Esophagus muscularis mucosa (tissue), 4 donors: Measurements from ENCODE around the gene PLXDC1. TPM values are rescaled to one million over a fixed set of nuclear protein-coding genes. Genes with fewer than 3 reads are reported as not detected.
"Not testable (repeated sequence)": the region's sequence is repeated elsewhere in the genome, so short reads cannot be mapped to it uniquely, and the experiment has no call there.

Experiments
- DNase-seq: peaks from one replicate; pipeline ENCODE4 v3.0.0-alpha.2; 2017; ENCODE audit errors: extremely low spot score
- H3K27ac ChIP-seq, 4 donors: fragments of 200-600 bp; sonication (generic); replicated peaks in 1 of 4; 1 replicate in 3 of 4; 2 replicates in 1 of 4; pipeline ENCODE4 v1.5.1; 2016 to 2019; ENCODE audit warnings: mild to moderate bottlenecking in 1 of 4
- H3K27me3 ChIP-seq, 4 donors: fragments of 200-600 bp; sonication (generic); one replicate each; pipeline versions ENCODE4 v1.5.1 to v1.6.0; 2016 to 2019
- H3K36me3 ChIP-seq, 4 donors: fragments of 200-600 bp; sonication (generic); one replicate each; pipeline ENCODE4 v1.5.1; 2016 to 2019
- H3K4me1 ChIP-seq, 4 donors: fragments of 200-600 bp; sonication (generic); one replicate each; pipeline ENCODE4 v1.5.1; 2016 to 2019
- H3K4me3 ChIP-seq, 4 donors: fragments of 200-600 bp; sonication (generic); 1 replicate in 2 of 4; 2 replicates in 2 of 4; pipeline ENCODE4 v1.5.1; 2016 to 2019; ENCODE audit warnings: mild to moderate bottlenecking in 4 of 4, moderate library complexity in 1 of 4
- H3K9me3 ChIP-seq, 4 donors: fragments of 200-600 bp; sonication (generic); 1 replicate in 3 of 4; 2 replicates in 1 of 4; pipeline ENCODE4 v1.5.1; 2016 to 2019
- CTCF ChIP-seq, 3 experiments: fragments of 200-600 bp in 2 of 3; fragments of 450-650 bp in 1 of 3; sonication (generic) in 2 of 3; IDR thresholded peaks; one replicate each; pipeline ENCODE4 v1.5.1; 2017 to 2019; ENCODE audit warnings: antibody characterized with exemption in 3 of 3, mild to moderate bottlenecking in 2 of 3, moderate library complexity in 1 of 3
- EP300 ChIP-seq: sonication (generic); formaldehyde crosslinking; IDR thresholded peaks from one replicate; pipeline ENCODE4 v1.6.1; 2017; ENCODE audit warnings: antibody characterized with exemption
- POLR2A ChIP-seq: fragments of 450-650 bp; IDR thresholded peaks from one replicate; pipeline ENCODE4 v1.6.1; 2017; ENCODE audit warnings: antibody characterized with exemption, moderate library complexity, mild to moderate bottlenecking, low read depth
- POLR2AphosphoS5 ChIP-seq, 2 donors: sonication (generic); formaldehyde crosslinking; IDR thresholded peaks; one replicate each; pipeline ENCODE4 v1.6.1; 2017; ENCODE audit warnings: antibody characterized with exemption in 2 of 2
- WGBS: methylation state at CpG from one replicate; pipeline ENCODE4 v1.1.5; 2018; 5-methylcytosine and 5-hydroxymethylcytosine counted together
- intact Hi-C: fragments of 100-400 bp; cut with DNase I; formaldehyde crosslinking; loops from one replicate; pipeline ENCODE4 v1.15.1; 2023
- total RNA-seq, 4 donors: library from RNA; depleted of rRNA; stranded (reverse); fragments of >200 nt; gene quantifications; one replicate each; pipeline versions ENCODE4 v1.1.0 to v1.2.1, GENCODE V29; 2016

The PLXDC1 gene
- total RNA-seq, 4 donors from 2014 or later = 7.5 to 17.0 (median 11.0) TPM

- Histone ChIP-seq H3K4me1 (peaks cover 5 to 23% (median 15%) of the 10 kb centered on the region in 4 donors), H3K27me3 (peaks cover 0 to 8% (median 0%) of the 10 kb centered on the region in 4 donors), H3K9me3 (no peaks in the 10 kb centered on the region), H3K4me3 (no peak overlapping the region), H3K36me3 (peaks cover 3 to 18% (median 8%) of the 10 kb centered on the region in 4 donors), H3K27ac (no peak overlapping the region)
- no peak for DNase-seq
- intact Hi-C loops = no loop called here
- TF ChIP-seq EP300 (no peak), POLR2AphosphoS5 (IDR thresholded peaks at IDR 0.05) (no peak), POLR2A (no peak), CTCF (IDR thresholded peaks at IDR 0.05) (no peak)
- WGBS = 90% methylated on average over 5 of the region's 5 CpGs
These were observed 20.5 kb upstream of the PLXDC1 start for GRCh38 chr17:39171933-39172332.

GRCh38 chr17:39170558-39170957, 19.1 kb upstream of the PLXDC1 start:
- no peak for DNase-seq
- Histone ChIP-seq H3K36me3 (peaks cover 0 to 4% (median 0%) of the 10 kb centered on the region in 4 donors), H3K4me1 (peaks cover 13 to 31% (median 28%) of the 10 kb centered on the region in 4 donors), H3K27me3 (peaks cover 0 to 8% (median 0%) of the 10 kb centered on the region in 4 donors), H3K4me3 (no peak overlapping the region), H3K9me3 (no peaks in the 10 kb centered on the region), H3K27ac (no peak overlapping the region)
- no peak for TF ChIP-seq POLR2A
- 76% methylated on average over 6 of the region's 6 CpGs for WGBS
- intact Hi-C loops = no loop called here

- Histone ChIP-seq H3K4me3 (no peak overlapping the region), H3K36me3 (no peaks in the 10 kb centered on the region), H3K27ac (no peak overlapping the region), H3K4me1 (peaks cover 18 to 31% (median 30%) of the 10 kb centered on the region in 4 donors), H3K27me3 (peaks cover 0 to 8% (median 0%) of the 10 kb centered on the region in 4 donors), H3K9me3 (no peaks in the 10 kb centered on the region)
- no peak for TF ChIP-seq POLR2A
- TF ChIP-seq POLR2AphosphoS5 (IDR thresholded peaks at IDR 0.05) = no peak
- no peak for TF ChIP-seq EP300
- TF ChIP-seq CTCF (IDR thresholded peaks at IDR 0.05) = no peak
- DNase-seq = no peak
- 65% methylated on average over 4 of the region's 4 CpGs for WGBS
- intact Hi-C loops = no loop called here
These were observed 18.7 kb upstream of the PLXDC1 start for GRCh38 chr17:39170109-39170508.

- intact Hi-C loops = no loop called here
- Histone ChIP-seq H3K36me3 (no peaks in the 10 kb centered on the region), H3K4me1 (peaks cover 19 to 31% (median 29%) of the 10 kb centered on the region in 4 donors), H3K27ac (no peak overlapping the region), H3K4me3 (no peak overlapping the region), H3K9me3 (no peaks in the 10 kb centered on the region), H3K27me3 (peaks cover 0 to 8% (median 0%) of the 10 kb centered on the region in 4 donors)
- TF ChIP-seq CTCF (IDR thresholded peaks at IDR 0.05) (no peak), EP300 (no peak), POLR2A (no peak), POLR2AphosphoS5 (IDR thresholded peaks at IDR 0.05) (no peak)
- no peak for DNase-seq
- 76% methylated on average over 3 of the region's 3 CpGs for WGBS
These were observed 18.1 kb upstream of the PLXDC1 start for GRCh38 chr17:39169518-39169917.

- WGBS = 73% methylated on average over 14 of the region's 14 CpGs
These were observed 17.7 kb upstream of the PLXDC1 start for GRCh38 chr17:39169101-39169500.

GRCh38 chr17:39168503-39168902, 17.1 kb upstream of the PLXDC1 start:
- H3K27me3 ChIP-seq, H3K9me3 ChIP-seq, DNase-seq, H3K36me3 ChIP-seq, H3K4me3 ChIP-seq, intact Hi-C loops, H3K27ac ChIP-seq: not testable (repeated sequence)
- WGBS = 95% methylated on average over 10 of the region's 10 CpGs
- peaks cover 29 to 41% (median 35%) of the 10 kb centered on the region in 4 donors for H3K4me1 ChIP-seq

More at GRCh38 chr17:39169101-39169500, 17.7 kb upstream of the PLXDC1 start:
- no peak for TF ChIP-seq POLR2A
- no peak for TF ChIP-seq POLR2AphosphoS5 (IDR thresholded peaks at IDR 0.05)
- no peak for TF ChIP-seq CTCF (IDR thresholded peaks at IDR 0.05)
- no peak for TF ChIP-seq EP300
- Histone ChIP-seq H3K27me3 (peaks cover 0 to 8% (median 0%) of the 10 kb centered on the region in 4 donors), H3K36me3 (no peaks in the 10 kb centered on the region), H3K9me3 (no peaks in the 10 kb centered on the region), H3K4me3 (no peak overlapping the region), H3K4me1 (peaks cover 23 to 35% (median 30%) of the 10 kb centered on the region in 4 donors), H3K27ac (no peak overlapping the region)
- no peak for DNase-seq
- intact Hi-C loops = no loop called here
